GM20000 (cell line): ENCODE measurements around the gene GABBR2.

ENCODE experiments used
- DNase-seq: peaks from one replicate; pipeline ENCODE4 v3.0.0; 2012; ENCODE audit warnings: low spot score
- CTCF ChIP-seq: IDR thresholded peaks from 2 replicates; pipeline ENCODE4 v1.5.1; 2012; ENCODE audit warnings: mild to moderate bottlenecking, control low read depth; ENCODE audit errors: extremely low read depth, missing control alignments

The GABBR2 gene

GRCh38 chr9:98707166-98708102, 1.3 kb downstream of the GABBR2 start:
- no peak for TF ChIP-seq CTCF
- DNase-seq = peak; percentile 70

- TF ChIP-seq CTCF = no peak
- DNase-seq = no peak
Observed at GRCh38 chr9:98706651-98707165, 2.0 kb downstream of the GABBR2 start.

- no peak for TF ChIP-seq CTCF
- DNase-seq = no peak
Observed at GRCh38 chr9:98702835-98703380, 5.8 kb downstream of the GABBR2 start.

GRCh38 chr9:98702340-98702739, 6.4 kb downstream of the GABBR2 start:
- DNase-seq = no peak
- TF ChIP-seq CTCF = no peak

GRCh38 chr9:98701576-98701975, 7.2 kb downstream of the GABBR2 start:
- DNase-seq = no peak
- TF ChIP-seq CTCF = no peak

- DNase-seq = no peak
- no peak for TF ChIP-seq CTCF
Observed at GRCh38 chr9:98700801-98701200, 7.9 kb downstream of the GABBR2 start.

GRCh38 chr9:98698856-98699255, 9.9 kb downstream of the GABBR2 start:
- TF ChIP-seq CTCF = no peak
- no peak for DNase-seq
